ENCODE data around the gene TRIM9. TPM values are rescaled to one million over a fixed set of nuclear protein-coding genes. Genes with fewer than 3 reads are reported as not detected.
"Not testable (repeated sequence)": the region's sequence is repeated elsewhere in the genome, so short reads cannot be mapped to it uniquely, and the experiment has no call there.

The TRIM9 gene
- total RNA-seq, 1 donor from 2014 or later: 0.07 TPM

DNA sequence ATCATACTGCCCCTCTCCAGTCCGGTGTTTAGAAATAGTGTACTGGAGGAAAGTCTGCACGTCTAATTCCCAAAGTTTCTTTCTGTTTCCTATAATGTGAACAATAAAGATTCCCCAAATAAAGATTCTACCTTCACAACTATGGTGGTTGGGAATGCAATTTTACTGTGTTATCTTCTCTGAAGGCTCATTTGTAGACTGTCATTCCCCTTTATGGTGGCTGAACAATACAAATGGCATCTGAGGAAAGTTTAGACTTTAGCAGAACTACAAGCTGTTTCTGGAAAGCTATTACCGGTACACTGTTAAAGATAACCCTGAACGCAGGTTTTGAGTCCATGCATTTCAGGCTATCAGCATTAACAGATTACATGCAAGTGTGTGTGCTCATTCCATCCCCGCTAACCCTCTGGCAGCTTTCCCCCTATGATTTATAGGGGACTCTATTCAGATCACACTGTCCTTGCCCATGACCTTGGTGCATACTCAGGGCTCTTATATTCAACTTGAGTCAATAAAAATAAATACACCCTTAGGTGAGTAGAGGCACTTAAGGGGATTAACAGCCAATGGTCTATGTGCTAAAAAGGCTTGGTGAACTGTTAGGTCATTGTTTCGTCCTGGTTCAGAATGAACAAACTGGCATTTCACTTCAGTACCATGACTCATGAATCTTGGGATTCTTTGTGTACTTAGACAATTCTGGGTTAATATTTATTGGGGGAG, 89.9 kb downstream of the TRIM9 start:
- DNase-seq (ENCODE audit: low read depth, low spot score): no peak

DNA sequence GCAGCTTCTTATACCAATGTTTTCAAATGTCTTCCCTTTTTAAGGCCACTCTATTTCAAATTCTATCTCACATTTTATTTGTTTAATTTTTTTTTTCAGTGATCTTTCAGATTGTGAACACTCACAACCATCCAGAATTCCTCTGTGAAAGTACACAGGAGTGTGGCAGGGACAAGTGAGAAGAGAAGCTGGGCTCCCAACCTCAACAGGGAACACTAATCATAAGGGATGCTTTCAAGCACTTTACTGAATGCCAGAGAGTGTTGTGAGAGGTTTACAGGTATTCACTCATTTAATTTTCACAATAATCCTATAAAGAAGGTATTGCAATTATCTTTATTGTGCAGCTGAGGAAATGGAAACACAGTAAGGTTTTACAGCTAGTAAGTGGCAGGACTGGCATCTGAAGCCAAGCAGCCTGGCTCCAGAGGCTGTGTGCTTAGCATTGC, 90.5 kb downstream of the TRIM9 start:
- DNase-seq (ENCODE audit: low read depth, low spot score): no peak

DNA sequence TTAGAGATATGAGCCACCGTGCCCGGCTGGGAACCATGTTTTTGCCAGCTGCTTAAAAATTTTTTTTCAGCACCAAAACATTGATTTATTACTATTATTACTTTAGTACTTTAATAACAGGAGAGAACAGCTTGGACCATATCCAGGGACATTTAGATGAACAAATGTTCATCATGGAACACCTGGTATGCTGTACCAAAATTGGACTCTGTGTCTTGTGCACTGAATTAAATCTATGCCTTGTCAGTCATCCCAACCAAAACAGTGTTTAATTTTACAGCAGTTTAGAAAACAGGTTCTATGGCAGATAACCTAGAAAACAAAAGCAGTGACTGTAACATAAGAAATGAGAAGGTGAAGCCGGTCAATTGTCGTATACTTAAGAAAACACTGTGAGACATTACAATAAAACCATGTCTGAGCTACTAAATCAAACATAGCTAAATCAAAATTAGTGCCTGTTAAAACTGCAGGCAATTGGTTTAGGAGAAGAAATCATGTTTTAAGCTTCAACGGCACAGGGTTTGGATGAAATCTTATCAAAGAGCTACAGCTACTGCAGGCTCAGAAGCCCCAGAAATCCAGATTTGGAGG, 92.4 kb downstream of the TRIM9 start:
- no peak for DNase-seq (ENCODE audit: low read depth, low spot score)

DNA sequence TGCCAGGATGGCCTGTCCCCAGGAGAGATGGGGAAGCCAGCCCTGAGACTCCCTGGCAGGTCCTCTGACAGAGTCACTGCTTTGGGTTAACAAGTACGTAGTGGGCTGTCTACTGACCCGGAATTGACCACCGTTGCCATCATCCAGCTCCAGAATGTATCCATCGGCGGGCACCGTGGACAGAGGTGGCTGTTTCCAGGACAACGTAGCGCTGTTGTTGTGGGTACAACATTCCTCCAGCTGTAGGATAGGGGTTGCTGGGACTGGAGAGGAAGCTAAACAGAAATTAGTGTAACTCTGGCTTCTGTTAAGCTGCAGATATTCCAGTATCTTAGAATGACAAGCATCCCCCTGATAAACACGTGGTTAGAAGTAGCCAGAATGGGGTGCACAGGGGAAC, 94.3 kb downstream of the TRIM9 start:
- DNase-seq (ENCODE audit: low read depth, low spot score): no peak

DNA sequence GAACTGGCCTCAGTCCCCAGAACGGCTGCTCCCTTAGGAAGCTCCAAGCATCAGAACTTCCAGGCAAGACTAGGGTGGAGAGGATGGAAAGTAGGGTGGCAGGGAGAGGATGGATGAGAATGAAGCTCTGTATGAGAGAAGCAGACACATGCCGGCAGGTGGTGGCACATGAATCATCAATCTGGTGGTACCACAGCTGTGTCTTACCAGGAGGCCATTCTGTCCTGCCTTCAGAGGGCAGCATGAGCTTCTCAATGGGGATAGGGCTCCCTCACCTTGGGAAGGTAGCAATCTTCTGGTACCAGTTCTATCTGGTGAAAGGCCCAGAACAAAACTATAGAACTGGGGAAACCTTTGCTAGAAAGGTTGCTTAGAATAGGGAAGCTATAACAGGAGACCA, 95.2 kb downstream of the TRIM9 start:
- DNase-seq (ENCODE audit: low read depth, low spot score): no peak

DNA sequence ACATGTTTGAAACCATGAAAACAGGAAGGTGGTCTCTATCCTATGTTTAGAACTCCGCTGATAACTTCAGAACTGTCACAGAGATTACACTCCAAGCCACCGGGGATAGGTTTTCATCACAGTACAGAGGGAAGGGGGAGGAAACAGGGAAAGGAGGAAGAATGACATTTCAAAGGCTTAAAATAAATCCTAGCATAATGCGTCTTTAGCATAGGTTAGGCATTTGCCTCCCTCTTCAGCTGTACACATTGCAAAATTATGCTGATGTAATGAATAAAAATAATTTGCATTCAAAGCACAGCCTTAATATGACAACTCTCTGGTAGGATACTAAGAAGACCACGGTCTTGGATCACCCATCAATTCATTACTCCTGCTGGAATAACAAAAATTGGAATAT, 96.3 kb downstream of the TRIM9 start:
- DNase-seq (ENCODE audit: low read depth, low spot score): no peak

DNA sequence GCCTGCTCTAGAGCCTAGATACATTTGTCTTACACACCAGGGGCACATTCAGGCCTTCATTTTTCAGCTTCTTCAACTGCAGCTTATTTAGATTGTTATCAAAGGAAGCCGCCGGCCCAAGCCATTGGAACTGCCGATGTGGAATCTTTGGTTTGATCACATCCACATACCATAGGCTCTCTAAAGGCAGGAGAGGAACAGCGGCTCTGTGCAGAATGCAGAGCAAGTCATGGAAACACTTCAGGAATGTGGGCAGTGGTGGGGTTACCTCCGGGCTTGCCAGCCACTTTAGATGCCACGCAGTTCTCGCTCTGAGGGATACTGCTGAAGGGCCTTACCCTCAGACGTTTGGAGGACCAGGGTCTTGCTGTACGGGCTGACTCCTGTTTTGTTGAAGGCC, 97.2 kb downstream of the TRIM9 start:
- DNase-seq (ENCODE audit: low read depth, low spot score): no peak

DNA sequence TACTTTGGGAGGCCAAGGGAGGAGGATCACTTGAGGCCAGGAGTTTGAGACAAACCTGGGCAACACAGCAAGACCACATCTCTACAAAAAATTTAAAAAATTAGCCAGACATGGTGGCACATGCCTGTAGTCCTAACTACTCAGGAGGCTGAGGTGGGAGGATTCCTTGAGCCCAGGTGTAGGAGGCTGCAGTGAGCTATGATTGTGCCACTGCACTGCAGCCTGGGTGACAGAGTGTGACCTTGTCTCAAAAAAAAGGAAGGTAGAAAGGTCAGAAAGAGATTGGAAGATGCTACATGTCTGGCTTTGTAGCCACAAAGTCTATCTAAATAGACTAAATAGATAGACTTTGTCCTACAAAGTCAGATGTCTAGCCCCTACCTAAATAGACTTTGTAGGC, 100.7 kb downstream of the TRIM9 start:
- not testable (repeated sequence) for DNase-seq (ENCODE audit: low read depth, low spot score)

DNA sequence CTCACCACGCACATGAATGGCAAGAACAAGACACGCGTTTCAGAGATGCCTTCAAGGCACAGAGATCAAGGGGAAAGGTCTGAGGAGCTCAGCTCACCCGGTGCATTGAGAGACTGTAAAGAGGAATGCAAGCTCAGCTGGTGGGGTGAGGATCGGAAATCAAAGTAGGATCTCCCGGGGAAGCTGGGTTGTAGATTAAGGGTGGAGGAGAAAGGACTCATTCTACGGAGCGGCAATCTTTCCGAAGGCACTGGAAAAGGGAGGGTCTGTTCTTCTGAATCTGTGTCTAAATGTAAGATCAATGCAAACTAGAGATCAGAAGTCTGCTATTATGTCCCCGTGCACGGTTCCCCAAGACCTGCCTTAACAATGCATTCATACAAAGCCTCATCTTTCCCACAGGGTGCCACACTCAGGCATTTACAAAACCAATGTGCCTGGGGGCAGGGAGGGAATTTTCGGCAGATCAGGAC, 109.0 kb downstream of the TRIM9 start:
- DNase-seq (ENCODE audit: low read depth, low spot score): no peak

DNA sequence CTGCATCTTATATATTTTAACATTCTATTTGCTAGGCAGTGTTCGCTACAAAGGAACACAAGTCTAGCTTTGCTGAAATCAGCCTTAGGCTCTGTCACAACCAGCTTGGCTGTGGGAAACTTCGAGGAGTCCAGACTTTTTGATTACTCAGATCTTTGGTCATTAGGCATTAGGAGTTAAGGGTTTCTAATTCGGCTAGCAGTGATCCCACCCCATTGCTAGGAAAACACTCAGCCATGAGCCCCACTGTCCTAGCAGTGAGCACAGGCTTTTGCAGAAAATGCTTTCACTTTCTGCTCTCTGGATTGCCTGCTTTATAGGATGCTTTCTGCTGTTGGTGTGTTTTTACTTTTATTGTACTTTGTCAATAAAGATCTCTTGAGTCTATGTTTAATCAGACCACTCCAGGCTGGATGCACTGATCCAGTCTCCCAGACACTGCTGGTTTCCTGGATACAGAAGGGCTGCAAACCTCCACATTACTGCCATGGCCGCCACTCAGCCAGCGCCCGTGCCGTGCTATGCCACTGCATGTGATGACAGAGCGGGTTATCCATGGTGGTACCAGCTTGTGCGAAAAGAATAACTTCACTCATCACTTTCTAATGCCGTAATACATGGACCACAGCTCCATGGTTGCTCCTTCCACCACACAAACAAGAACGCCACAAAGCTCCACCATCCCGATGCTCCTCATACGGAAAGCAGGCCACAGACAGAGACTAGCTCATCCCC, 109.6 kb downstream of the TRIM9 start:
- DNase-seq (ENCODE audit: low read depth, low spot score): no peak

DNA sequence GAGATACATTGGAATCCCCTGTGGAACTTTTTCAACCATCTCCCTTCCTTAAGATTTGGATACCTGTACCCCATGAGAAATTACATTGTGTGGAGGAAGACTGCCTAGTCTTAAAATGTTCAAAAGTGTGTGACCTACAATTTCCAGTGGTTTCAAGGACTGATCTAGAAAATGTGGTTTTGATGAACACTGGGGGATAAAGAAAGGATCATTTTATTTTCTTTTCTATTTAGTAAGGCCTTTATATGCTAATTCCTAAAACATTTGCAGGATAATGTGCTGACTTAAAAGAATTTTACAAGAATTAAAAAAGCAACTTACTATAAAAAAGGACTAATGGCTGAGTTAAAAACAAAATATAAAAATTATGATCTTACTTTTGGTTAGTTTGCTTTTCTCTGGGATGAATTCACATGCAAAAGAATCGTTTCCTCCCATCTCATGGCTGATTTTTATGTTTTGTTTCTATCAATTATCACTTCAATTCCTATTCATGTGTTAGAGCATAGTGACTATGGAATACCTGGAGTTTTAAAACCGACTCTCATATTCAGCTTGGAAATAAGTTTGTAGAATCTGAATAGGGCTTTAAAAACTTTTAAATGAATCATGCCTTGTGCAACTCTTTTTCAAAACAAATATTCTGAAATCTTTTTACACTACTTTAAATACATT, 110.7 kb downstream of the TRIM9 start:
- no peak for DNase-seq (ENCODE audit: low read depth, low spot score)

DNA sequence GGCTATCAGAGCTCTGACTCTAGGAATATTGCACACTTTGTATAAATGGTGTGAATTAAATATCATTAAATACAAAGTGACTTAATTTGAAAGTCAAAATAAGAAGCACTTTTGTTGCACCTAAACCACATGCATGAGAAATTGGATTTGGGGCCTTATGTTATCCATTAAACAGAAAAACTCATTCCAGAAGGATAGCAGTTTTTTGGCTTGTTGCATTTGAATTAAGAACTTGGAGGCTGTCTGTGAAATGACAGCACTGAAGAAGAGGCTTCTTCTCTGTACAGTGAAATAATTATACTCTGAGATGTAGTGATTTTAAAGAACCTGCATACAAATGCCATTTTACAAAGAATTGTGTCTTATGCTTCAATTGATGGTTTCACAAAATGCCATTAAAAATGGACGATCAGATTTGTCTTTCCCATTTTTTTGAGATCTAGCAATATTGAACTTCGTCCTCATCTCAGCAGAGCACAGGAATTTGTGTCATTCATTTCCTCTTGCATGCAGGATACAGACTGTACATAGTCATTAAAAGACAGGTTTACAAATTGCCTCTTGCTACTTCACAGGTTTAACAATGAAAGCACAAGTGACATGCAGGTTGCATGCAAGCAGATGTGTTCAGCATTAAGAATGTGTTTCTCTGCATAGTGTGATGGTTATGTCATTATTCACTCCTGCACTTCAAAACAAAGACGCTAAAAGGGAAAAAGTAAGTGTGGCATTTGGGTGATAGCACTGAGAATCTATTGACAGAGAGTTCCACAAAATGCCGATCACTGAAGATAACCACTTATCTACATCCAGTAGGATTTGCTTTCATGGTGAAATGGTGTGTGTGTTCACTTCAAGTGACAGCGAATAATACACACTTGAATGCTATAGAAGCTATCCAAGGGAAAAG, 114.7 kb downstream of the TRIM9 start:
- DNase-seq (ENCODE audit: low read depth, low spot score): no peak

DNA sequence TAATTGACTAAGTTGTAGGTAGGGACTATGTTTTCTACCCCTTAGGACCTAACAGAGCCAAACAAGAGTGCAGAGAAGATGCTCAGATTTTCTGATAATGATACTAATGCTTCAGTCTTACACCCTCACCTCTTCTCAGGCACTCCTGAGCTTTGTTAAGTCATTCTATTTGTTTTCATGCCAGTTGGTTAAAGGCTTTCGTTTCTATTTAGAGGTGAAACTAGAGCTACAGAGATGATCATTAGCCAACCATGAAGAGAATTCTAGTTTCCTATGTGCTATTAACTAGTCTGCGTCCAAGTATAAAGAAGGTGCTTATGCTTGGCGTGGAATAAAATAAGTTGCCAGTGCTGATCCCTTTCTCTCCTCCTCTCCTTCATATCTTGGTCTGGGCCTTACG, 116.0 kb downstream of the TRIM9 start:
- no peak for DNase-seq (ENCODE audit: low read depth, low spot score)

DNA sequence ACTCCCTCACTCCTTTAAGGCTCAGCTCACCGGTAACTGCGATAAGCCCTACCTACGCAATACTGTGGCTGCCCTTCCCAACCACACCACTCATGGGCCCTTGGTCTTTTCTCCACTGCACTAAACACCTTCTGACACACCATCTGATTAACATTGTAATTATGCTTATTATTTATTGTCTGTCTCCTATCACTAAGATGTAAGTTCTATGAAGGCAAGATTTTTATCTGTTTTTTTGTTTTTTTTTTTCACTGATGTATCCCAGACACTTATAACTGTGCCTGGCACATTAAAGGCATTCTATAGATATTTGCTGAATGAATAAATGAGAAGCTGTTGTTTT, 116.4 kb downstream of the TRIM9 start:
- DNase-seq (ENCODE audit: low read depth, low spot score): no peak

DNA sequence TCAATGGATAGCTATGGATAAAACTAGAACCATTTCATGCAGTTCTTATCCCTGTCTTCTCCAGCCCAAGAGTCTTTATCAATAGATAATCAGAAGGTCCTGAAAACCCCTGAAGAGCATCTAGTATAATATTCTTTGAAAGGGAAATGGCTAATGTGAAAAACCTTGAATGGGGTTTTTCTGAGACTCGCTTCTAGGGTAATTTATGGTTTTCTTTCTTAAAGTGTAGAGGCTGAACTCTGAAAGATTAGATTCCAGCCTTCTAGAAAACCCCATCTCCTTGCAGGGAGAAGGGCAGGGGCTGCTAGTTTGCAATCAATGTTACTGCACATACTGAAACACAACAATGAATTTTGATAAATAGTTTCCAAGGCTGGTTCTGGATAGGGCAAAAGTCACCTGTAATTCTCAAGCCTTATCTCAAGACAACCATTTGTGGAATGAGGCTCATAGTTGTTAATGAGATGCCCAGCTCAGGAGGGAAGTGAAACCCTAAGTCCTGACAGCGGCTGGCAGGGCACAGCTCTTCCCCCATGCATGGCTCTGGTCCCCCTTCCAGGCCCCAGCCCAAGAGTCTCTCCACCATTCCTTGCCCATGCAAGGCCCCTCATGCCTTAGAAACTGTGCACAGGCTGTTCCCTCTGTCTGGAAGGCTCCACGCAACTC, 116.9 kb downstream of the TRIM9 start:
- DNase-seq (ENCODE audit: low read depth, low spot score): no peak

DNA sequence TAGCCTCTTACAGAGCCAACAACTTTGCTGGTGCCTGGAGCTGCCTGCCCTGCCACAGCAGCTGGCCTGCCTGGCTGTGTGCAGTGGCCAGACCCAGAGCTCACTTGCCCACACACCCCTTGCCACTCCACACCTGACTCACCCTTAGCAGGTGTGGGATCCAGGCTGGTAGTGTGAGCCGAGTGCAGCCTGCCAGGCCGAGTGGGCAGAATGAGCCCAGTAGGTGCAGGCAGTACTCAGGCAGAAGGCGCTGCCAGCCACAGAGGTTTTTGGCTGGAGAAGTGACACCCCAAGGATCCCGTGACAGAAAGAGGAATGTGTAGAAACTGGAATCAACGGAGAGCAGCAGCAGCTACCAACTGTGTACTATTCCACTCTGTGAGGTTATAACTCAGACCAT, 120.8 kb downstream of the TRIM9 start:
- DNase-seq (ENCODE audit: low read depth, low spot score): no peak

DNA sequence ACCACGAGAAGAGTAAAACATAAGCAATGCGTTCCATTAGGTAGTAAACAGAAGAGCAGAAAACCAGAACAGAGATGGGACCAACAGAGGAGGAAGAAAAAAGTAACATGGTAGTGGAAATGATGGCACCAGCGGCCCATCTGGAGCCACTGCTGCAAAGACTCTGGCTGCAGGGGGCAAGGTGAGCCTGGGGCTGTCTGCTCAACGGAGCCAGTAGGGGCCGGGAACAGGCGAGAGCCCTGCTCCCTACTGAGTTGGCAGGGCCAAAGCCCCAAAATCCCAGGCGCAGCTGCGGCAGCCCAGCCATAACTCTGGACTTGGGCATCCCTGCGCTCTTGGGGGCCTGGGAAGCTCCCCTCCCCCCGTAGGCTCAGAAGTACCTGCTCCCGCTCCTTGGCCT, 122.2 kb downstream of the TRIM9 start:
- no peak for DNase-seq (ENCODE audit: low read depth, low spot score)

DNA sequence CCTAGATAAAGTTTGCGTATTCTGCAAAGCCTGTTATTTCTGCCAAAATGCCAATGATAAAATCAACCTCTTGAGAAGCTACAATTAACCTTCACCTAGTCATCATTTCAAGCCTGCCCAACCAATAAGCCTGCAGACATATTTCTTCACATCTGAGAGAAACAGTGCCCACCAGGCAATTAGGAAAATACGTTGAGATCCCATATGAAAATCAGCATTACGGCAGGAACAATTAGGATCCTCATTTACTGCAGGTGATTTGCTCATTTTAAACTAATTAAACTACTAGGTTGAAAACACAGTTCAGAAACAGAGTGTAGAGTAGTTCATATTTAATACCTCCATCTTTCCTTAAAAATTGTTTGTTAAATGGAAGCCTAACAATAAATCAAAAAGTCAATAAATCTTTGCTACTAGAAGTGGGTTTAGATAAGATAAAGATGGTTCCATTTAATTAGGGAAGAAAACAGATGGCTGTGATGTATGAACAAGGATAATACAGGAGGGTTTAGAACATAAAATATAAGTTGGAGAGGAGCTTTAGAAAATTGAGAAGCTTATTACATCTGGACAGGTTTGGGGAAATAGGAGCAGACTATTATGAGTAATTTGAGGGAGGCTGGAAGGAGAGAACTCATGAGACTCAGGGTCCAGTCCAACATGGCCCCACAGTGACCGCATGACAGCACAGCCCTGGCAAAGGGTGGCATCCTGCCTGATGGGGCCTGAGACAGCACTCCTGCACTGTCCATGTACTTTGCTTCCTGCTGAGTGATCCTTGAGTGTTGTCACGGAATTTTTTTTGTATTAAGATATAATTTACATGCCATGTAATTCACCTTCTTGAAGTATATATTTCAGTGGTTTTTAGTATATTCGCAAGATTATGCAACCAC, 123.8 kb downstream of the TRIM9 start:
- no peak for DNase-seq (ENCODE audit: low read depth, low spot score)

DNA sequence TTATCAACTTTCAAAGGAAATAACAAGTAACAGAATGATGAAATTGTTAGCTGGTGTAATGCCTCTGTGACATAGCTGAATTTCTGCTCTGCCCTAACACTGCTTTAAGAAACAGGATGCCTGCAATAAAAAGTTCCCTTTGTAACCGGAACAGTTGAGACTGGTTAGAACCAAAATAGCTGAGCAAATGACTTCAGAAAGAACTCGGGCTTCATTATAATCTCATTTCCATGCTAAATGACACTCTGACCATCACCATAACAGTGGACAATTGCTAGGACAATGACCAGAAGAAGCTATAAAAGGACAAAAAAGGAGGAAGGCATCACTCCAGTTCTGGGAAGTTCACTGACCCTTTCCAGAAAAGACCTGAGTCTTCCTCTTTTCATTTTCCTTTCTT, 127.1 kb downstream of the TRIM9 start:
- DNase-seq (ENCODE audit: low read depth, low spot score): no peak

DNA sequence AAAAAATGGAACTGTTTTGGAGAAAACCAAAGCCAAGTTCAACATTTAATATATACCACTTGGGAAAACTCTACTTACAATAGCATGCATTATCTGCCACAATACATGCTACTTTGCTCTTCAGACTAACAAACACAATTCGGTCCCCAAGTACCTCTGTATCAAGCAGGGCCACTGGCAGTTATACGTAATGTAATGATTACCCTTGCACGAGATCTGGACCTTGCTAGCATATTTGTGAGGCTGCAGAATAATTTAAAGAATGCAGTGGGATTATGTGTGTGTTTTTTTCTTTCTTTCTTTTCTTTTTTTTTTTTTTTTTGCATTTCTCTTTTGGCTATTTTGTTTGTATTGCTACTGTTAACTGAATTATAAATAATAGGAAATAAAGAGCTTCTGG, 127.8 kb downstream of the TRIM9 start:
- no peak for DNase-seq (ENCODE audit: low read depth, low spot score)

Data from pulmonary artery endothelial cell (primary cell).